ENCODE data around the gene NHERF1. TPM values are rescaled to one million over a fixed set of nuclear protein-coding genes. Genes with fewer than 3 reads are reported as not detected.
A peak's percentile ranks its signal among the peaks of the same experiment; 100 is the strongest.

The NHERF1 gene
- total RNA-seq, 6 experiments from 2014 or later: 105 to 218 (median 161) TPM

DNA sequence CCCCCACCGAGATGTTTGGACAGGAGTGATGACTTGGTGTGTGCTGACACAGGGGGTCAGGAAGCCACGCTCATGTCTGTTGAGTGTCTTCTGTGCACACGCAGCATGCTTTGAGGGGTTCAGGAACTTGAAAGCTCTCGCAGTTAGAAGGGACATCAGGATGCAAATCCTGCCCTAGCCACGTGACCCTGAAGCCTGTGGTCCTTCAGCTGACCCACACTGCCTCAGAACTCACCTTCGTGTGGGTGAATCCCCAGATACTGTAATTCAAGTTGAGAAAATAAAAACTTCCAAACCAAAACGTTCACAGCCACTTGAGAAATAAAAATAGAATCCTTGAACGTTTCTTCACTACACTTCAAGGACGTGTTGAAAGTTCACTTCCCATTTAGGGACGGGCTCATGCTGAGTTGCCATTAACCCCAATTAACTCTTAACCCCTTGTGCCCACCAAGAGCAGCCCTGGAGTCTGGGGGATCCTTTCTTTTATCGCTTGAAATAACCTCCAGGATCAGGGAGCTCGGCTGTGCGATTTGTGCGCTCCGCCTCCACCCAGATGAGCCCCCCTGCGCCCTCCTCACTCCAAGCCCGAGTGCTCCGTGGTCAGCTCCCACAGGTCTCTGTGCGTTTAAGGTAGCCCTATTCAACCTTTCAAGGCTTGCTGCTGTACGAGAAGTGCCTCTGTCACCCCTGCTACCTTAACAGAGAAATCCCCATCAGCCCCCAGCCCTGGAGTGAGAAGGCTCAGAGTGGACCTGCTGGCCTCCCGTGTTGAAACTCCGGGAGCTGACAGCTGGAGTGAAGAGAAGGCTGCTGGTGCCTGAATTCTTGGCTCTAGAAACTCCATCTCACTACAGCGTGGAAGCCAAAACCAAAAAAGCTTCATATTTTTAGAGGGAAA, 63.9 kb downstream of the NHERF1 start:
- TF ChIP-seq, protein P1, sequence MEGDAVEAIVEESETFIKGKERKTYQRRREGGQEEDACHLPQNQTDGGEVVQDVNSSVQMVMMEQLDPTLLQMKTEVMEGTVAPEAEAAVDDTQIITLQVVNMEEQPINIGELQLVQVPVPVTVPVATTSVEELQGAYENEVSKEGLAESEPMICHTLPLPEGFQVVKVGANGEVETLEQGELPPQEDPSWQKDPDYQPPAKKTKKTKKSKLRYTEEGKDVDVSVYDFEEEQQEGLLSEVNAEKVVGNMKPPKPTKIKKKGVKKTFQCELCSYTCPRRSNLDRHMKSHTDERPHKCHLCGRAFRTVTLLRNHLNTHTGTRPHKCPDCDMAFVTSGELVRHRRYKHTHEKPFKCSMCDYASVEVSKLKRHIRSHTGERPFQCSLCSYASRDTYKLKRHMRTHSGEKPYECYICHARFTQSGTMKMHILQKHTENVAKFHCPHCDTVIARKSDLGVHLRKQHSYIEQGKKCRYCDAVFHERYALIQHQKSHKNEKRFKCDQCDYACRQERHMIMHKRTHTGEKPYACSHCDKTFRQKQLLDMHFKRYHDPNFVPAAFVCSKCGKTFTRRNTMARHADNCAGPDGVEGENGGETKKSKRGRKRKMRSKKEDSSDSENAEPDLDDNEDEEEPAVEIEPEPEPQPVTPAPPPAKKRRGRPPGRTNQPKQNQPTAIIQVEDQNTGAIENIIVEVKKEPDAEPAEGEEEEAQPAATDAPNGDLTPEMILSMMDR (IDR thresholded peaks at IDR 0.05): no peak
- no peak for TF ChIP-seq POLR2A (IDR thresholded peaks at IDR 0.05)
- H3K4me1 ChIP-seq: no peaks in the 10 kb centered on the region
- DNase-seq: no peak
- H3K27ac ChIP-seq: no peak overlapping the region
- no peak overlapping the region for H3K4me3 ChIP-seq
- no peaks in the 10 kb centered on the region for H3K9me3 ChIP-seq
- no peaks in the 10 kb centered on the region for H3K27me3 ChIP-seq
- no peak for ATAC-seq
- intact Hi-C loops (cut with DNase I): no loop called here
- H3K36me3 ChIP-seq: no peaks in the 10 kb centered on the region
- WGBS (ENCODE audit: insufficient coverage, low coverage, low lambda C conversion rate, missing lambda C conversion rate): 56% methylated on average over 17 of the region's 23 CpGs

DNA sequence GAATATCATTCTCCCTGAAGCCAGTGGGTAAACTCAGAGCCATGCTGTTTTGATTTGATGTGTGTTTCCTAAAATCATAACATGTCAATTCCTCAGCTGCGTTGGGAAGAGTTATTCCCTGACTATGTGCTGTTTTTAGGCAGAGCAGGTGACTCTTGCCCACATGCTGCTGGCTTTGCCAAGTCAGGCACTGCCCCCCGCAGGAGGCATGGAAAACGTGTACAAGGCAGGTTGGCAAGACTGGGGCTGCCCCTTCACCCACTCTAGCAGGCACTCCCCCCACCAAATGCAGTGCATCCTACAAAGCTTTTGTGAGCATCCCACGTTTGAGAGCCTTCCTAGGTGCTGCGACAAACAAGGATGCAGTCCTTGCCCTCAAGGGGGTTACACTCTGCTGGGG, 66.0 kb downstream of the NHERF1 start:
- Histone ChIP-seq H3K27ac (no peak overlapping the region), H3K27me3 (no peaks in the 10 kb centered on the region), H3K4me3 (no peak overlapping the region), H3K9me3 (no peaks in the 10 kb centered on the region), H3K36me3 (no peaks in the 10 kb centered on the region), H3K4me1 (no peaks in the 10 kb centered on the region)
- DNase-seq (no peak), ATAC-seq (no peak)
- intact Hi-C loops (cut with DNase I): no loop called here
- 100% methylated on average over 2 of the region's 5 CpGs for WGBS (ENCODE audit: insufficient coverage, low coverage, low lambda C conversion rate, missing lambda C conversion rate)
- TF ChIP-seq, protein P1 (IDR thresholded peaks at IDR 0.05): peak in 1 of 4 donors; percentile 5
- TF ChIP-seq POLR2A (IDR thresholded peaks at IDR 0.05): no peak

DNA sequence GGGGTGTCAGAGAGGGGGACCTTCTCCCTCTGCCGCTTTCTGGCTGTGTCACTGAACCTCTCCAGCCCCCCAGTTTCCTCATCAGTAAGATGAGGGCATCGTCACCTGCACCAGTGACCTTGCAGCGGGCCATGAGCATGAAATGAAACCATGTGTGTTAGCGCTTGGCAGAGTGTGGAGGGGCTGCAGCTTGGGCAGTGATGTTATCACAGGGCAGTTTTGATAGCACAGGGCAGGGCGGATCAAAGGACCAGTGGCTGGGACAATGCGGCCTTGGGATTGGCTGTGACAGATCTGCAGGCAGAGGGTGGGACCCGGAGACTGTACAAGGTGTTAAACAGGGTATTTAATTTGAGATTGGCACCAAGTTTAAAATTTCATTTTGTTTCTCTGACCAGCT, 66.6 kb downstream of the NHERF1 start:
- H3K4me1 ChIP-seq: no peaks in the 10 kb centered on the region
- WGBS (ENCODE audit: insufficient coverage, low coverage, low lambda C conversion rate, missing lambda C conversion rate): 93% methylated on average over 7 of the region's 7 CpGs
- H3K9me3 ChIP-seq: no peaks in the 10 kb centered on the region
- ATAC-seq (no peak), DNase-seq (no peak)
- intact Hi-C loops (cut with DNase I): no loop called here
- H3K27ac ChIP-seq: no peak overlapping the region
- no peaks in the 10 kb centered on the region for H3K36me3 ChIP-seq
- no peaks in the 10 kb centered on the region for H3K27me3 ChIP-seq
- TF ChIP-seq, protein P1 (IDR thresholded peaks at IDR 0.05): no peak
- TF ChIP-seq POLR2A (IDR thresholded peaks at IDR 0.05): no peak
- no peak overlapping the region for H3K4me3 ChIP-seq

DNA sequence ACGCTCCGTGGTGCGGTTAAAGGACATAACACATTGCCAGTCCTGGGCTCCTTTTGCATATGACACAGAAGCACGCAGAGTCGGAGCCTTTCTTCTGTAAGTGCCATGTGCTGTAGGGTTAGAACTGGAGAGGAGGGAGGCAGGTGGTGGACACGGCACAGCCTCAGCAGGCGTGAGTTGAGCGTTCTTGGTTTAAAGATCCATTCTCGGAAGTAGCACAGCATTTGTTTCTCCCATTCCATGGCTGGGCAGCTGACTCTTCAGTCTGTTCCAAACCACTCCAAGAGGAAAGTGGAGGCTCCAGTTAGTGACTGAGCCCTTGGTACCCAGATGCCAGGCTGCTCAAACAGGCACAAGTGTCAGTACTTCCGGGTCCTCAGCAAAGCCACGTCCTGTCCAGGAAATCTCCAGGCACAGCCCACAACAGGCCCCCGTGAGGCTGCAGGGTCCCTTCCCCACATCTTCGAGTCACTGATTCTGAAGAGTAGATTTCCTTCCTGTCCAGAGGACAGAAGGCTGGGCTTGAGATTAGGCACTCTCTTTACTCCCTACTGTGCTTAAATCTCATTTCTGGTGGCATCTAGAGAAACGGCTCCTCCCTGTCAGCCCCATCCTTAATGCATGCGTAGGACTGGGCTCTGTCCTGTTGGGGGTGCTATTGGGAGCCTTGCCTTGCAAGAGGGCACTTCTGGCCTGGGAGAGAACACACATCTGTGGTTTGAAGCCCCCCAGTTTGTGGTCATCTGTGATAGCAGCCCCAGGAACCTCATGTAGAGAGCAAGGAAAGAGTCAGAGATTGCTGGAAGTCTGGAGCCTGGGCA, 67.3 kb downstream of the NHERF1 start:
- no peak overlapping the region for H3K27ac ChIP-seq
- no peak for DNase-seq
- no peak for TF ChIP-seq POLR2A (IDR thresholded peaks at IDR 0.05)
- TF ChIP-seq, protein P1 (IDR thresholded peaks at IDR 0.05): no peak
- no peaks in the 10 kb centered on the region for H3K4me1 ChIP-seq
- H3K27me3 ChIP-seq: no peaks in the 10 kb centered on the region
- H3K4me3 ChIP-seq: no peak overlapping the region
- intact Hi-C loops (cut with DNase I): no loop called here
- H3K9me3 ChIP-seq: no peaks in the 10 kb centered on the region
- ATAC-seq: no peak
- H3K36me3 ChIP-seq: no peaks in the 10 kb centered on the region
- 92% methylated on average over 2 of the region's 15 CpGs for WGBS (ENCODE audit: insufficient coverage, low coverage, low lambda C conversion rate, missing lambda C conversion rate)

Data from right lobe of liver (tissue), 6 donors.